ENCODE data around the gene TAF1B.

DNA sequence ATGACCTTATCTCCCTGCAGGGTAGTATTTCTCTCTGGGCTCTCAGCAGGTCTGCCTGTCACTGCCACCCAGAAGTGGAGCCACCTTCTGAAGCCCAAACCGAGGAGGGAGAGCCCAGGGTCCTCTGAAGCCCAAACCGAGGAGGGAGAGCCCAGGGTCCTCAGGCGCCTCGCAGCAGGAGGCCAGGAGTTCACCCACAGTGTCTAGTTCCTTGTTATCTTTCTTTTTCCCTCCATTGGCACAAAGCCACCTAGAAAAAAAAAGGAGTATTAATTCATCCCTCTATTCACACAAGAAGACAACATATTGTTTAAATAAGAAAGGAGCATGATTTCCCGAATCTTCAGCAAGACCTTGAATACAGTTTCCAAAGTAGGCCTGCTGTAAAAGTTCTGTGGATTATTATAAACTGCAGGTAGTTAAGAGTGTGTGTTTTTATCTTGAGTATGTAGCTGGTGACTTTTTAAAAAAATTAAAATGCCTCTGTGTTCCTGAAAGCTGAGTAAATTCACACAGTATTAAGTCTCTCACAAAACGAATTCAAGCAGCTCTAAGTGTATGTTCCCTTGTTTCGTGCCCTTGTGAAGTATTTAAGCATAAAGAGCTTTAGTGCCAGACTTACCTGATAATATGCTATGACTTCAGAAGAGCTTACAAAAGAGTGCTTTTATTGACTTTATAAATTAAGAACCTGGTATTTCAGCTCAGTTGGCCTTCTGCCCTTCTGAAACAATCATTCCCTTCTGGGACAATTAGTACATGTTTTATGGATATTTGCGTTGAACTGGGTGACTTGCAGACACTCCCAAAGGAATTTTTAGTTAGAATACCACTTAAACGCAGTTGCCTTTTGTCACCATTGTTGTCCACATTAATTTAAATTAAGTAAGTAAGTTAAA lies 96.6 kb downstream of the TAF1B start:
- TF ChIP-seq POLR2A (IDR thresholded peaks at IDR 0.05): no peak
- TF ChIP-seq CTCF (IDR thresholded peaks at IDR 0.05): no peak
- no peak for TF ChIP-seq POLR2AphosphoS5 (IDR thresholded peaks at IDR 0.05)

All from breast epithelium (tissue), 3 donors.